Prostate gland (tissue), 2 donors: ENCODE results near the gene PUS1. TPM values are rescaled to one million over a fixed set of nuclear protein-coding genes. Genes with fewer than 3 reads are reported as not detected.

Source experiments
- DNase-seq: peaks from one replicate; pipeline ENCODE4 v3.0.0-alpha.2; 2019; ENCODE audit warnings: low spot score
- H3K27ac ChIP-seq, 2 donors: fragments of 200-600 bp; sonication (generic); 2 replicates each; pipeline ENCODE4 v1.5.1; 2017 to 2019
- H3K27me3 ChIP-seq: fragments of 200-600 bp; sonication (generic); replicated peaks from 2 replicates; pipeline ENCODE4 v1.5.1; 2019; ENCODE audit not compliant: insufficient read depth
- H3K36me3 ChIP-seq, 2 donors: fragments of 200-600 bp; sonication (generic); 1 replicate in 1 of 2; 2 replicates in 1 of 2; pipeline versions ENCODE4 v1.5.1 to v1.8.1; 2017 to 2019
- H3K4me1 ChIP-seq: fragments of 200-600 bp; sonication (generic); replicated peaks from 2 replicates; pipeline ENCODE4 v1.5.1; 2019
- H3K4me3 ChIP-seq, 2 donors: fragments of 200-600 bp; sonication (generic); 2 replicates each; pipeline ENCODE4 v1.5.1; 2017 to 2019
- H3K9me3 ChIP-seq: fragments of 200-600 bp; sonication (generic); 2 replicates; pipeline ENCODE4 v1.5.1; 2017
- POLR2A ChIP-seq: fragments of 450-650 bp; IDR thresholded peaks from one replicate; pipeline ENCODE4 v1.6.1; 2016; ENCODE audit warnings: antibody characterized with exemption, mild to moderate bottlenecking
- POLR2AphosphoS5 ChIP-seq: sonication (generic); formaldehyde crosslinking; IDR thresholded peaks from one replicate; pipeline ENCODE4 v1.6.1; 2017; ENCODE audit warnings: antibody characterized with exemption
- WGBS: methylation state at CpG from one replicate; pipeline ENCODE4 v1.1.5; 2018; 5-methylcytosine and 5-hydroxymethylcytosine counted together
- intact Hi-C: fragments of 100-400 bp; cut with DNase I; formaldehyde crosslinking; loops from one replicate; pipeline ENCODE4 v1.14.2; 2022
- total RNA-seq, 2 donors: library from RNA; depleted of rRNA; stranded (reverse); fragments of >200 nt; gene quantifications; one replicate each; pipeline ENCODE4 v1.1.0, GENCODE V29; 2016
- TF ChIP-seq, protein P1 (sequence below), 4 experiments: fragments of 200-600 bp in 2 of 4; fragments of 450-650 bp in 2 of 4; sonication (generic) in 2 of 4; IDR thresholded peaks; 1 replicate in 3 of 4; 2 replicates in 1 of 4; pipeline ENCODE4 v1.5.1; 2016 to 2019; ENCODE audit warnings: antibody characterized with exemption in 4 of 4, mild to moderate bottlenecking in 2 of 4, moderate library complexity in 2 of 4

Gene PUS1
- total RNA-seq, 2 donors from 2014 or later: 17.4 to 17.8 TPM

DNA sequence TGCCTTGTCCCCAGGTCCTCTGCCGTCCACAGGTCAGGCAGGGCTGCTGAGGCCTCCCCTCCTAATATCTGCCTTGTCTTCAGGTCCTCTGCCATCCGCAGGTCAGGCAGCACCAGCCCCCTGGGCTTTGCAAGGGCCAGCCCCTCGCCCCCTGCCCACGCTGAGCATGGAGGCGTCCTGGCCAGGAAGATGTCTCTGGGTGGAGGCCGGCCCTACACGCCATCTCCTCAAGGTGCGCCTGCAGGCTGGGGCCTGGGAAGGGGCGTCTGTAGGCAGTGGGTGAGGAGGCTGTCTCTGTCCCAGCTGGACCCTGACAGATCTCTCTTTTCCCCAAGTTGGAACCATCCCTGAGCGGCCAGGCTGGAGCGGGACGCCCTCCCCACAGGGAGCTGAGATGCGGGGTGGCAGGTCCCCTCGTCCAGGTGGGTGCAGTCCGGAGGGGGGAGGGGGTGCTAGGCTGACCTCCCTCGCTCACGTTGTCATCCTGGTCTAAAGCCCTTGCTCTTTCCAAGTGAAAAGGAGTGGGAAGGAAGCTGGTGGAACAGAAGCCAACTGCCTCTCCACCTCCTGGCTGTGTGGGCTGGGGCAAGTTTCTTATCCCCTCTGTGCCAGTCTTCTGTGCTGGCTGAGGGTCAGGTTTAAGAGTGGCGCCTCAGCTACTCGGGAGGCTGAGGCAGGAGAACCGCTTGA is 13.9 kb upstream of the PUS1 start:
- TF ChIP-seq POLR2AphosphoS5: no peak
- no peak for TF ChIP-seq POLR2A
- TF ChIP-seq, protein P1, sequence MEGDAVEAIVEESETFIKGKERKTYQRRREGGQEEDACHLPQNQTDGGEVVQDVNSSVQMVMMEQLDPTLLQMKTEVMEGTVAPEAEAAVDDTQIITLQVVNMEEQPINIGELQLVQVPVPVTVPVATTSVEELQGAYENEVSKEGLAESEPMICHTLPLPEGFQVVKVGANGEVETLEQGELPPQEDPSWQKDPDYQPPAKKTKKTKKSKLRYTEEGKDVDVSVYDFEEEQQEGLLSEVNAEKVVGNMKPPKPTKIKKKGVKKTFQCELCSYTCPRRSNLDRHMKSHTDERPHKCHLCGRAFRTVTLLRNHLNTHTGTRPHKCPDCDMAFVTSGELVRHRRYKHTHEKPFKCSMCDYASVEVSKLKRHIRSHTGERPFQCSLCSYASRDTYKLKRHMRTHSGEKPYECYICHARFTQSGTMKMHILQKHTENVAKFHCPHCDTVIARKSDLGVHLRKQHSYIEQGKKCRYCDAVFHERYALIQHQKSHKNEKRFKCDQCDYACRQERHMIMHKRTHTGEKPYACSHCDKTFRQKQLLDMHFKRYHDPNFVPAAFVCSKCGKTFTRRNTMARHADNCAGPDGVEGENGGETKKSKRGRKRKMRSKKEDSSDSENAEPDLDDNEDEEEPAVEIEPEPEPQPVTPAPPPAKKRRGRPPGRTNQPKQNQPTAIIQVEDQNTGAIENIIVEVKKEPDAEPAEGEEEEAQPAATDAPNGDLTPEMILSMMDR (IDR thresholded peaks at IDR 0.05): no peak

GRCh38 chr12:131915823-131916222 is 13.3 kb upstream of the PUS1 start:
- Histone ChIP-seq H3K9me3 (no peaks in the 10 kb centered on the region), H3K4me3 (no peak overlapping the region), H3K4me1 (no peaks in the 10 kb centered on the region), H3K27ac (no peak overlapping the region), H3K27me3 (no peaks in the 10 kb centered on the region), H3K36me3 (peaks cover 22 to 30% of the 10 kb centered on the region in 2 donors)
- intact Hi-C loops: no loop called here
- TF ChIP-seq, protein P1 (IDR thresholded peaks at IDR 0.05): no peak
- no peak for TF ChIP-seq POLR2A
- no peak for TF ChIP-seq POLR2AphosphoS5
- 92% methylated on average over 21 of the region's 21 CpGs for WGBS
- DNase-seq: no peak

More for the DNA sequence above, 13.9 kb upstream of the PUS1 start:
- no peak for DNase-seq
- H3K4me1 ChIP-seq: no peaks in the 10 kb centered on the region
- H3K9me3 ChIP-seq: no peaks in the 10 kb centered on the region
- H3K27ac ChIP-seq: no peak overlapping the region
- H3K27me3 ChIP-seq: no peaks in the 10 kb centered on the region
- no peak overlapping the region for H3K4me3 ChIP-seq
- WGBS: 93% methylated on average over 20 of the region's 20 CpGs
- peaks cover 20 to 32% of the 10 kb centered on the region in 2 donors for H3K36me3 ChIP-seq
- intact Hi-C loops: no loop called here

- peaks cover 18 to 30% of the 10 kb centered on the region in 2 donors for H3K36me3 ChIP-seq
- no peak for TF ChIP-seq POLR2AphosphoS5
- TF ChIP-seq POLR2A: no peak
Observed at GRCh38 chr12:131916306-131917138, 12.6 kb upstream of the PUS1 start.

GRCh38 chr12:131917139-131917710 is 11.9 kb upstream of the PUS1 start:
- DNase-seq: no peak
- Histone ChIP-seq H3K27ac (no peak overlapping the region), H3K9me3 (no peaks in the 10 kb centered on the region), H3K4me1 (no peaks in the 10 kb centered on the region), H3K36me3 (peaks cover 12 to 30% of the 10 kb centered on the region in 2 donors), H3K4me3 (no peak overlapping the region), H3K27me3 (no peaks in the 10 kb centered on the region)
- WGBS: 85% methylated on average over 18 of the region's 31 CpGs
- TF ChIP-seq POLR2A (no peak), POLR2AphosphoS5 (no peak)
- TF ChIP-seq, protein P1 (IDR thresholded peaks at IDR 0.05): no peak
- intact Hi-C loops: no loop called here

More at GRCh38 chr12:131916306-131917138, 12.6 kb upstream of the PUS1 start:
- DNase-seq: no peak
- Histone ChIP-seq H3K9me3 (no peaks in the 10 kb centered on the region), H3K27ac (no peak overlapping the region), H3K4me1 (no peaks in the 10 kb centered on the region), H3K4me3 (no peak overlapping the region), H3K27me3 (no peaks in the 10 kb centered on the region)
- whole genome bisulfite sequencing: 94% methylated on average over 22 of the region's 36 CpGs
- intact Hi-C loops: no loop called here

DNA sequence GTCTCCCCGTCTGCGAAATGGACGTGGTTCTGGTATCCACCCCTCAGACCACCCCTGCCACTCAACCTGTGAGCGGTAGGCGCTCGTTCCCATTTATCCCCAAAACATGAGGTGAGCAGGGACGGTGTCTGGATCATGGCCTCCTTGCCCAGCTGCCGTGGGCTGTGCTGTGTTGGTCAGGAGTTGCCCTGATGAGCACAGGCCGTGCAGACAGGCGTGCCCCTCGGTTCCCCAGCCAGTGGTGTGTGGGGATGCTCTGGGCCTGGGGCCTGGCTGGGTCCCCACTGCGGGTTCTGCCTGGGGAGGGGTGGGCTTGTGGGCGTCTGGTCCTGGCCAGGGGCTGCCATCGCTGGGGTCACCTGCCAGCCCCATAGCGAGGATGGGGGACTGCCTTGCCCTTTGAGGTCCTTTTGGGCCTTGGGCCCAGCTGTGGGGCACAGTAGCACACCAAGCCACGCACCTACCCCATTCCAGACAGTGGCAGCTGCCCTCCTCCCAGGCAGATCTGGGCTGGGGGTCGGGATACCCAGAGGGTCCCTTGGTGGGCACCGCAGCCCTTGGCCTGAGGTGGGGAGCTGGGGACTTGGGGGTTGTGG is 11.3 kb upstream of the PUS1 start:
- Histone ChIP-seq H3K4me3 (no peak overlapping the region), H3K9me3 (no peaks in the 10 kb centered on the region), H3K27ac (no peak overlapping the region), H3K36me3 (peaks cover 12 to 30% of the 10 kb centered on the region in 2 donors), H3K27me3 (no peaks in the 10 kb centered on the region), H3K4me1 (no peaks in the 10 kb centered on the region)
- DNase-seq: no peak
- 88% methylated on average over 18 of the region's 18 CpGs for WGBS
- TF ChIP-seq POLR2A: no peak
- no peak for TF ChIP-seq POLR2AphosphoS5
- TF ChIP-seq, protein P1 (IDR thresholded peaks at IDR 0.05): no peak
- intact Hi-C loops: no loop called here
